HL-60/S4 treated with retinoic acid at 250 ng/mL for 4 days and 3 days (cell line): ENCODE measurements around the gene C2orf72.
"Not testable (repeated sequence)": the region's sequence is repeated elsewhere in the genome, so short reads cannot be mapped to it uniquely, and the experiment has no call there.

Experiments used
- in situ Hi-C: fragments of 300-500 bp; cut with MboI; formaldehyde crosslinking; loops from 2 replicates; pipeline ENCODE4 v1.7.0; 2022; ENCODE audit warnings: low sequenced_read_pairs

Gene C2orf72

GRCh38 chr2:231037202-231037730 lies at the start of gene C2orf72:
TSS of gene C2orf72 (plus strand) at chr2:231037523. CDS start at chr2:231037566, 43 bp downstream.
- in situ Hi-C loops: no loop called here

DNA sequence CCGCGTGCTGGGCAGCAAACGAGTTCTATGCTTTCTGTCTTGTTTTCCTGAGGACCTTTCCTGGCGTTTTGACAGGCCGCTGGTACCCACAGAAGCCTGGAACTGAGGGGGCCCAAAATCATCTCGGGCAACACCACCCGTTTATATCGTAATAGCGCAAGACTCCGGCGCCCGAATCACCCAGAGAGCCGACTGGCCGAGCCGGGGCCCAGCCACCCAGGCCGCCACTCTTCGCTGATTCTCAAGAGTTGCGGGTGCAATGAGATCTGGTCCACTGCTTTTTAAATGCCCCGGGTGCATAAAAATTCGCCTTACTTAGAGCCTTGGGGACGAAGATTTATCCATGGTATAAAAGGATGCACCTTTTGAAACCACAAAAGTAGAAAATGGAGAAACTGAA lies 47.6 kb upstream of the C2orf72 start:
- in situ Hi-C loops: loop anchor here (10.0 kb wide), 1 partner anchor 155 kb away; no protein-coding TSS in a partner anchor

DNA sequence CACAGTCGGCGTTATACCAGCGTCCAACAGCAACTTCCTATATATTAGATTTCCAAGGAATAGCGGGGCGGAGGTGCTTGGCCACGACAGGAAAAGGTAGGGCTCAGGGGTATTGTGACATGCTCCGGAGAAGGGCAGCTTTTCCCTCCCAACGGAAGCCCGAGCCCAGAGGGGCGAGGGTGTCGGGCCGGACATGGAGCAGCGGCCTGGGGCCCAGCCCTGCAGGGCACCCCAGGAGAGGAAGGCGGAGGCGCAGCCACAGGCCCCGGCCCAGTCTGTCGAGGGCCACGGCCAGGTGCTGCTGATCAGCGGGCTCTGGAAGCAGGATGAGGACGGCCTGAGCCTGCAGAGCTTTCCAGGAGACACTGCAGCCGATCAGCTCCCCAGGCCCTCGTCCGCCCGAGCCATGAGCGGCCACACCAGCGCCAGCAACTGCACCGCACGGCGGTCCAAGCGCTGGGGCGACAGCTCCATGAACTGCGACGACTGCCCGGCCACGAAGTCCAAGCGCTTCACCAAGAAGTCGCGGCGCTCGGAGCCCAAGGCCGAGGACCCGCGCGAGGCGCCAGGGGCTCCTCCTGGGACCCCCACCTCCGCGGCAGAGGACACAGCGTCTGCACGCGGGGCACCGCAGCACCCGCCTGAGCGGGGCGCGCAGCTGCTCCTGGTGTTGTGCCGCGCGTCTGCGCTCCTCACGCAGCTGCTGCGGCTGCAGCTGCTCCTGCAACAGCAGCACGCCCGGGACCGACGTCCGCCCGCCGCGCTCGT lies 47.0 kb upstream of the C2orf72 start:
- in situ Hi-C loops: no loop called here

DNA sequence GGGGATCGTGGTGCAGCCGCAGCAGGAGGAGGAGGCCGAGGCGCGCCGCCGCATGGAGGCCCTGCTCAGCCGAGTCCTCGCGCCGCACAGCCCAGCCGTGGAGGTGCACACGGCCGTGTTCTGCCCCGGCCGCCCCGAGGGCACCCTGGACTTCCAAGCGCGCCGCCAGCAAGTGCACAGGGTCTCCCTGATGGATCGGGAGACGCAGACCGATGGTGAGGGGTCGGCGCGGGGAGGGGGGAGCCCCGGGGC lies 46.5 kb upstream of the C2orf72 start:
- in situ Hi-C loops: no loop called here

DNA sequence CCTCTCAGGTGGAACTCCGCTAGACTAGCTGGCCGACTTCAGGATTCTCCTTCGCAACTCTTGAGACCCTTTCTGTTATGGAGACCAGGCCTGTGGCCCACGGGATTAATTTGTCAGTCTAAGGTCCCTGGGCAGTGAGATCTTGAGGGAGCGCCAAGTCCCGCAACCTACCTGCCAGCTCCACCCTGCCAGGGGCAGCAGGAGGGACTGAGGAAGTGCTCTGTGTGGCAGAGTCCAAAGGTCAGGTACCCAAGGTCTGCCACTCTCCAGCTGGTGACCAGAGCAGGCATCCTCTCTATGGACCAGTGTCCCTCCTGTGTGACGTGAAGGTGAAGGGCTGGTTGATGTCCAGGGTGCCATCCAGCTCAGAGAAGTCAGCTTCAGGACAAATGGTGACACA lies 45.7 kb upstream of the C2orf72 start:
- in situ Hi-C loops: no loop called here

- in situ Hi-C loops: no loop called here
Measured at GRCh38 chr2:230995821-230996220, 41.5 kb upstream of the C2orf72 start, which contains the start of gene SPATA3. TSS of gene SPATA3 (plus strand) at chr2:230996121. CDS start at chr2:230996234, 113 bp downstream.

DNA sequence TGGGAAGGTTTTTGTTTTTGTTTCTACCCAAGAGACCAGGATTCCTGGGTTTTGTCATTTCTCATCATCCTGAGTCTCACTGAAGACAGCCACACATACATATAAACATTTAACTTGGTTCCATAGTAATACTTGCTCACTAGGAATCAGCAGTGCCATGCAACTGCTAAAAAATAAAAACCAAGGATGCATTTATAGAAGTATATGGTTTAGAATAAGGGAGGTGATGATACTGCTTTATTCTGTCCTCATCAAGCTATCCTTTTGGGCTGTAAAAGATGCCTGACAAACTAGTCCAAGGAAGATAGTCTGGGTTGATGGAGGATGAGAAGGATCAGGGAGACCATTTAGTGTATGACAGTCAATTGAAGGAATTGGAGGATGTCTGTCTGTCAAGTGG lies 40.7 kb upstream of the C2orf72 start:
- in situ Hi-C loops: no loop called here

DNA sequence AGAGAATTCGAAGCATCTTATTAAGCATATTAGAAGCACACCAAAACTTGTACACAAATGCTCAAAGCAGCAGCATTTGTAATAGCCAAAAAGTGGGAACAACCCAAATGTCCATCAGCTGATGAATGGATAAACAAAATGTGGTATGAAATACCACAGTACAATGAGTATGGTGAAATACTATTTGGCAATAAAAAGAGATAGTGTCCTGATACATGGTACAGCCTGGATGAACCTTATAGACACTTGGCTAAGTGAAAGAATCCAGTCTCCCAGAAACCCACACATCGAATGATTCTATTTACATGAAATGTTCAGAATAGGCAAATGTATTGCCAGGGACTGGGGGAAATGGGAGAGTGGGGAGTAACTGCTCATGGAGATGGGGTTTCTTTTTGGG lies 38.4 kb upstream of the C2orf72 start:
- in situ Hi-C loops: no loop called here

DNA sequence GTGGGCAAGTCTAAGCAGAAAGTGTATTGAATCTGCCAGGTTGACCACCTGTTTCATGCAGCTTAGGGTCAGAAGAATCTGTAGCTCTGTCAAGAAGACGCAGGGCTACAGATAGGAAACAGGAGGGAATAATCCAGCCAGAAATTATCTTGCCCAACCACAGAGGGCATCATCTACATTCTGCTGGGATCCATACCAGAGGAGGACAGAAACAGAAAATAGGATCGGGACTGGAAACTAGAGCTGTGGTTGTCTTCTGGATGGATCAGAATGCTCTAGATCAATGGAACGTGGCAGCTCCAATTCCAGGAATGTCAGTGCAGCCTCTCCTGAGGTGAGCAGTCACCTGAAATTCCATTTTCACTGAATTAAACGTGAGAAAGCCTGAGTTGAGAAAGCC lies 37.8 kb upstream of the C2orf72 start:
- in situ Hi-C loops: no loop called here

DNA sequence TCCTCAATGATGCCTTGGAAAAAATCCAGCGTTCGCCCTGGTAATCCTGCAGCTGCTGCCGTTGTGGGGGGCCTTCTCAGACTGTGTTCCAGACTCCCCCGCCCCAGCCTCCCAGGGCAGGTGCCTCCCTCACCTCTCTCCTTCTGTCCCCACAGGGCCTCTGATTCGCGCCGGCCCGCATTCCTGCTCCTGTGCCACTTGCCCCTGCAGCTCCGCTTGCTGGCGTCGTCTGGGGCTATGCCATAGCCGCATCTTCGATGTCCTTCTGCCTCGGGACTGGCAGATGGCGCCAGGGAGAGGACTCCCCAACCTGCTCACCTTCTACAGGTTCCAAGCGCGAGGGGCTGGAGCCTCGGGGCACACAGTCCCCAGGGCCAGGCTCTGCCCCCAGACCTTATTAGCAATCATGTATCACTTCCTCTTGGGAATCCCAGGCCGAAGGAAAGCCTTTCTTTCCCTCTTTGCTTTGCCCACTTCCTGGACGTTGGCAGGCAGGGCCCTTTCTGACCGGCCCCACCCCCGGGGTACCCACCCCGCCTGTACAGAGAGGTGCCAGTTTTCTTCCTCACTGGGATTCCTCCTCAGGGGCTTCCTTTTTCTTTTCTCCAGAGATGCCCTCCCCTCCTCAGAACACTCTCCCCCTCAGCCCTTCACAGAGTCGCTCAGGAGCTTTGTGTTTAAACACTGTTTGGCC lies 37.0 kb upstream of the C2orf72 start:
- in situ Hi-C loops: no loop called here

- in situ Hi-C loops: no loop called here
Measured at GRCh38 chr2:231001036-231001435, 36.3 kb upstream of the C2orf72 start.

- in situ Hi-C loops: no loop called here
Measured at GRCh38 chr2:231001921-231002320, 35.4 kb upstream of the C2orf72 start.

GRCh38 chr2:231002641-231003040 lies 34.7 kb upstream of the C2orf72 start:
- in situ Hi-C loops: no loop called here

DNA sequence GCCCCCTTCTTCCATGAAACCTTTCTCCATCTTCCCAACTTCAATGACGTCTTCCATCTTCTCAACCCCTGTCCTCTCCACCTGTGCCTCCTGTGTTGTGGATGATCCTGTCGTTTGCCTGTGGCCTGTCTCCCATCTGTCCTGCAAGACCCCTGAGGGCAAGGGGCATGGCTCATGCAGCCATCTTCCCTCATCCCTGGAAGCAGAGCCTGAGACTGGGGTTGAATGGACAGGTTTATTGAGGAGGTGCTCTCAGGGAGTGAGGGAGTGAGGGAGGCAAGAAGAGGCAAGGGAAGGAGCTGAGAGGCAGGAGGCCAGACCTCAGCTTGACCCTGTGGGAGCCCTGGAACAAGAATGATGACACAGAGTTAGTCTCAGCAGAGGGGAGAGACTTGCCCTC lies 34.1 kb upstream of the C2orf72 start:
- in situ Hi-C loops: no loop called here

GRCh38 chr2:231004930-231005329 lies 32.4 kb upstream of the C2orf72 start:
- in situ Hi-C loops: not testable (repeated sequence)

DNA sequence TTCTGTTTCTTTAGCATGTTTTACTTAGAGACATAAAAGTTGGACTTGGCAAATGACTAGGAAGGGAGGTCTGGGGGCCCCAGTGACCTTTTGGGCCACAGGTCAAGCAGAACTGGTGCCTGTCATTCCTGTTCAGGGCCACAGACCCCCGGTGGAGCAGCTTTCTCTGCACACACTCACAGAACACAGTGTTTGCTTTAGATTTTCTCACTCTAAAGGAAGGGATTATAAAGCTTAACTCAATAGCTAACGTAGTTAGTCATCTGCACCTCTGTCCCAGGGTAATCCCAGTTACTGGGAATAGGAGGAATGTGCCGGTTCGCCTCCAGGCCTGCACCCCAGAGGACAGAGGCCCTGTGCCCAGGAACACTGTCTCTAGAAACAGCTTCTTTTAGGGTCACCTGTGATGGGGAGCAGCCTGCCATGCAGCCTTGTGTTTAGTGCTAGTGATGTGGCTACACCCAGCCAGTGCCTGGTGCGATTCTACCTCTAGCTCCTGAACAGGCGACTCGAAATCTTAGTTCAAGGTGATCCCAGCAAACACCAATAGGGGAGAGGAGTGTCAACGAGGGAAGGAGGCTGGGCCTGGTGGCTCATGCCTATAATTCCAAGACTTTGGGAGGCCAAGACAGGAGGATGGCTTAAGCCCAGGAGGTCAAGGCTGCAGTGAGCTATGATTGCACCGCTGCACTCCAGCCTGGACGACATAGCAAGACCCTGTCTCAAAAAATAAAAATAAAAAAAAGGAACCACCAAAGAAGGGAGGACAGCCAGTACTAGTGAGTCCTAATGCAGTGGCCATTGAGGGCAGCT lies 29.8 kb upstream of the C2orf72 start:
- in situ Hi-C loops: no loop called here

DNA sequence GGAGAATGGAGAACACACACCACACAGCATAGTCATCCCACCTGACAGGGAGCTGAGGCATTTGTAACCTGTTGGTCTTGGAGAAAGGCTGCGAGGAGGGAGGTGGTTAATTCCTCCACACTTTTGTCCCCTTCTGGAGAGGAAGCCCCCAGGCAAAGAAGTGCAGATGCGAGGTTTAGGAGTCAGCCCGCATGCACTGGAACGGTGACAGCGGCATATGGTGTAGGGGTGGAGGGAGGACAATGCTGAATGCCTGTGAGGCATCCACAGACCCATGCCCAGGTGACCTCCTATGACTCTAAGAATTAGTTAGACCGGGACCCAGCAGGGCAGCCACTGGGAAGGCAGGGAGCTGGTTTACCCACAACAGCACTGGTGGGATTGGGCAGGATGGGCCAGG lies 29.2 kb upstream of the C2orf72 start:
- in situ Hi-C loops: no loop called here

GRCh38 chr2:231009236-231009919 lies 27.9 kb upstream of the C2orf72 start:
- in situ Hi-C loops: no loop called here

DNA sequence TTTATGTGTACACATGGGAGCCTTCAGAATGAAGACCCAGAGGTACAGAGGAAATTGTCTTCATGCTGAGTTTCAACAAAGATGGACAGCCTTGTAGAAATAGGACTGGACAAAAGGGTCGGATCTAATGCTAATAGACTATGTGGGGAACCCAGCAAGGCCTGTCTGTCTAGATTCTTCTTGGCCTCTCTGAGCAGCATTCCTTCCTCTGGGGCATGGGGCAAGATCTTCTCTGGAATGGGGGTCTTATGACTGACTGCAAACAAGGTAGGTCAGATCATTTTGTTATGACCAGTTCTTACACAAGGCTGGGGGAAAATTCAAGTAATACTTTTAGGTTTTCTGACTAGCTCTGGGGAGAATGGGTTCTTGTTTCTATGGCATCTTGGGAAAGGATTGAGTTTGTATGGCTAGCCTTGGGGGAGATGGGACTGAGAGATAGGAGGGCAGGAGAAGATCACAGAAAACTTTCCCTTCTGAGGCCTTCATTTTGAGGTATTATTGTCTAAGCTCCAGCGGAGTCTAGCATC lies 27.1 kb upstream of the C2orf72 start:
- in situ Hi-C loops: no loop called here

DNA sequence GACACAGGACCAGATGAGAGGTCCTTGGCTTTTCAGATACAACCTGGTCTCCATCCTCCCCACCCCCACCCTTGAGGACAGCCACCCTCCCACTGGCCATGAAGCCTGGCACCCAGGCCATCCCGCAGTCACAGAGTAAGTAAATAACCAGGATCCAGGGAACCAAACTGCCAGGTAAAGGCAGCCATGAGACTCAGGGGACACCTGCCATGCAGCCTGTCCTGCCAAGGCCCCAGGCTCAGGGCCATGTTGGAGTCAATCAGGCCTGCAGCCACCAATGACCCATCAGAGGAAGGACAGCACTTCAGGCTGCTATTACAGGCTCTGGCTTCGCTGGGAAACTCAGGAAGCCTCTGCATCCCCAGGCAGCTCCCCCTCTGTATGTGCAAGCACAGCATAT lies 25.8 kb upstream of the C2orf72 start:
- in situ Hi-C loops: no loop called here

GRCh38 chr2:231012463-231012862 lies 24.9 kb upstream of the C2orf72 start:
- in situ Hi-C loops: no loop called here
